Amygdala (tissue), 56 donors: ENCODE results near the gene LOXL1.

ENCODE experiments used
- DNase-seq, 56 donors: peaks; one replicate each; lab custom pipeline; 2025; lab: John Stamatoyannopoulos, UW

LOXL1 gene

DNA sequence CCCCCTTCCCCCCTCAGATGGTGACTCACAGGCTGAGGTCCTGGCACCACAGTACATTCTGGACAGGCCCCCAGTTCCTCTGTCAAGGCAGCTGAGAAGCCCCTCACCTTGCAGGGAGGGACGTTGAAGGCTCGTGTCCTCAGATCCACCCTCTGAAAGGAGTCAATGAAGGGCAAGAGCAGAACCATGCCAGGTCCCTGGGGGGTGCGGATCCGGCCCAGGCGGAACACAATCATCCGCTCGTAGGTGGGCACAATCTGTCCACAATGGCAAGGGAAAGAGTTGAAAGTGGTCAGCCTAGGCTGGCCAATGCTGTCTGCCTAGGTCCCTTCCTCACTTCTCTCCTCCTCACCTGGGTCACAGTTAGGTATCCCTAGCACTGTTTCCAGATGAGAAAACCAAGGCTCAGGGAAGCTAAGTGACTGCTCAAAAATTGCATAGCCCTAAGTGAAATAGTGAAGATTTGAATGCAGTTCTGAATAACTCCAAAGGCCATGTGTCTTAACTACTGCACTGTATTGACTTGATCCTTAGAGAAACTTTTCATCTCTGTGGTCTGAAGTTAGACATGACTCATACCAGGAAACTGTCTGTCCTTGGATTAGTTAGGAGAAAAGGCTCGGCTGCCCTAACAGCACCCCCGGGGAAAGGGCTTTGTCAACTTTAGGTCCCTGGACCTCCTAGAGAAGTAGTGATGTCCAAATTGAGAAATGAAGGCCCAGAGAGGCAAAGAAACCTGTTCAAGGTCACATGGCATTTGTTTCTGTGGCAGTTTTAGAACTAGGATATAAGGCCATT, 62.9 kb downstream of the LOXL1 start:
- no peak for DNase-seq

DNA sequence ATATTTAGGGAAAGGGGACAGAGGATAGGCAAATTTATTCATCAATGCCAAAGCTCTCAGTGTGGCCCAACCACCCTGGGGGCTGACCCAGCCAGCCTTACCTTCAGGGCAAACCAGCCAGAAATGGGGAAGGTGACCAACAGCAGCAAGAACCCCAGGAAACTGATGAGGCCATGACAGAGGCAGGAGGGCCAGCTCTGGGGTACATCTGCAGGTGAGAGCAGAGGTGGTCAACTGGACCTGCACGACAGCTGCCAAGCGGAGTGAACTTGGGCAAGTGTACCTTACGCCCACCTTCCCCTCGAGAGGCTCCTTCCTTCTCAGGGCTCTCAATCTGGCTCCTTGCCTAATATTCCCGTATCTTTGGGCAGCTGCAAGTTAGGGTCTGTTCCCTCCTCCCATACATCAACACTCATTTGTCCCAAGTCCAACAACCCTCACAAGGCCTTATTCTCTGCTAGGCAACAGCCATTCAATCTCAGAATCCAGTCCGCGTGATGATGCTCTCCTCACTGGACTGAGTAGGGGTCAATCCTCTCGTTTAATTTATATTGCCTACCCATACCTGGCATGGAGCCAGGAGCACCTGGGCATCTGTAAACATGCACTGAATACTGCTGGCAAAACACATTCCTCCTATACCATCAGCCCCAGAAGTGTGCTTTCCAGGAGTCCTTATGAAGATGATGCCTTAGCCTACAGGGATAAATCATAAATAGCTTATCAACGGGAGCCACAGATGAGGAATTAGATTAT, 64.2 kb downstream of the LOXL1 start:
- DNase-seq, result no peak

DNA sequence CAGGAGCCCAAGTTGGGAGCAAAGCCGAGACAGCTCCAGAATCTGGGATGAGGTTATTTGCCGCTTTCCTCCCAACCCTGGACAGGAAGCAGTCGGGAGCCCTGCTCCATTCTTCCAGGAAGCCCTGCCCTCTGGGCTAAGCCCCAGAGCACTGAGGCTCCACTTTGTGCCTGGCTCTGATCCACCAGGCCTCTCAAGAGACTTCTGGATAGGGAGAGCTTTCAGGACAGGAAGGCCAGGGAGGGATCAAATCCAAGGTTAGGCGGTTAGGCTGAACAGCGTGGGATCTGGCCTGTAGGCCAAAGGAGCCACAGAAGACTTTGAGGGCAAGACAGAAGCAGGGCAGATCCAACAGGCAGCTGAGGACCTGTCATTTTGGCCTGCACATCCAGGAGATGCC, 65.0 kb downstream of the LOXL1 start:
- DNase-seq, result peak in 27 of 56 donors; percentile 9 to 55 (median 32)

DNA sequence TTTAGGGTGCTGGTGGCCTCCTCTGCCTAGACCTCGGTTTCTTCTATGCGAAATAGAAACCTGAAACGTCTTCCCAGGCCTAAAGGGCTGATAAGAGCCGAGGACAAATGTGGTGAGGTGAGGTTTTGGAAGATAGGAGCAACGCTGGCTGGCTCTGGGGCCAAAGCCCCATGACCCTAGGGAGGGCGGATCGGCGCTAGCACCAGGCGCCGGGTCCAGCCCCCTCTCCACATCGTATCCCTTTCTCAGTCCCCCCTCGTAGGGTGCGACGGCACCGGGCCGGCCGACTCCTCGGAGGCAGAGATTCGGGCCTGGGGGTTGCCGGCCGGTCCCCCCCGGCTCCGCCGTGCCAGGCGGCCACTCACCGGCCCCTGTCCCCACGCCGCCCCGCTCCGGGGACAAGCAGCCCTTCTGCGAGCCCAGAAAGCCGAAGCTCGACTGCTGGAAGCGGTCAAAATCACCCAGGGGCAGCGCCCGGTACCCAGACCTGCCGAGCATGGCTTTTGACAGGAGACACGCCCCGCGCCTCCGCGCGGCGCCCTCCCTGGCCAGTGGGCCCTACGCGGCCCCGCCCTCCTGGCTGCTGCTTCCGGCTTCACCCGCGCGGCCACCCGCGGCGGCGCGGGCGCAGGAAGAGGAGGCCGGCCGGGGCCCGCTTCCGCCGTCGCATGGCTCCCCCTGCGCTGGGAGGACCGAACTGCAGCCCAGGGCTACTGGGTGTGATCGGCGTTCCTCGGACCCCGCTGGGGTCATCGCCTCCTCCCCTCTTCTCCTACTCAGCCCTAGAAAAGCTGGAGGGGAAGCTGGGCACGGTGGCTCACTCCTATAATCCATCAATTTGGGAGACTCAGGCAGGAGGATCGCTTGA, 65.7 kb downstream of the LOXL1 start, which contains the start of gene STOML1:
TSS of gene STOML1 (minus strand) at position 570 of the 868 bp plus-strand sequence. CDS start at position 498, 72 bp downstream.
- DNase-seq, result peak in 54 of 56 donors; percentile 47 to 92 (median 79)

DNA sequence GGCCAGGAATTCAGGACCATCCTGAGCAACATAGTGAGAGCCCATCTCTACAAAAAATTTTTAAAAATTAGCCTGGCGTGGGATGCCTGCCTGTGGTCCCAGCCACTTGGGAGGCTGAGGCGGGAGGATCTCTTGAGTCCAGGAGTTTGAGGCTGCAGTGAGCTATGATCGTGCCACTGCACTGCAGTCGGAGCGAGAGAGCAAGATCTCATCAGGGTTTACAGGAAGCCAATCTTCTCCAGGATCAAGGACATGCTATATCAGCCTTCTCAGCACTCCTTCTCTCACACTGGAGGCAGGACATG, 66.3 kb downstream of the LOXL1 start:
- no peak for DNase-seq

DNA sequence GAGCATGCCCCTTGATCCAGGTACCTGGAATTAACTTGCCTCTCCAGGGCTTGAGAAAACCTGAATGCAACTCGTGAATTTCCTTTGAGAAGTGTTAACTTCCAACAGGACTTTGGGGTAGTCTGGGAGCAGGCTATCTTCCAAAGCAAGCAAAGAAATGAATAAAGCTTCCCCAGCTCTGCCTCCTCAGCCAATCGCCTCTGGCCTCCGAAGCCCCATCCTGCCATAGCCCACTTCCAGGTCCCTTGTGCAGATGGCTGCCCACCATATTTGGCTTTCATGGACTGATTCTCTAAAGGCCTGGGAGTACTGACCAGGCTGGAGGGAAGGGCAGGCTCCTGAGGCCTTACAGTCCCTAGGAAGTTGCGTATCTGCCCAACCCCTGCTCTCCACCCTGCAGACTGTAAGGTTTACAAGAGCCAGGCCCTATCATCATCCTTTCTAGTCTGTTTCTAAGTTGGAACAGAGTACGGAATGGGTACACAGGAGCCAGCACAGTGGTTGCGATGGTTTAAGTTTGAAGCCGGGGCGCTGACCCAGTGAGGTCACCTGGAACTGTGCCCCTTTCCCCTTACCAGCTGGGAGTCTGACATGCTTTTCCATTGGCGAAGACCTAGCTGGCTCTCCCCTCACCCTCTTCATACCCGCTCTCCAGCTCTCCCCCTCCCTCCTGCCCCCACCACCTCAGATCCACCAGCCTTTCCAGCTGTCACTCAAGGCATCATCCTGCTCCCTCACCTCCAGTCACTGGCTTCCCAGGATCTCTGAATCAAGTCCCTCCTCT, 67.1 kb downstream of the LOXL1 start:
- DNase-seq, result no peak

DNA sequence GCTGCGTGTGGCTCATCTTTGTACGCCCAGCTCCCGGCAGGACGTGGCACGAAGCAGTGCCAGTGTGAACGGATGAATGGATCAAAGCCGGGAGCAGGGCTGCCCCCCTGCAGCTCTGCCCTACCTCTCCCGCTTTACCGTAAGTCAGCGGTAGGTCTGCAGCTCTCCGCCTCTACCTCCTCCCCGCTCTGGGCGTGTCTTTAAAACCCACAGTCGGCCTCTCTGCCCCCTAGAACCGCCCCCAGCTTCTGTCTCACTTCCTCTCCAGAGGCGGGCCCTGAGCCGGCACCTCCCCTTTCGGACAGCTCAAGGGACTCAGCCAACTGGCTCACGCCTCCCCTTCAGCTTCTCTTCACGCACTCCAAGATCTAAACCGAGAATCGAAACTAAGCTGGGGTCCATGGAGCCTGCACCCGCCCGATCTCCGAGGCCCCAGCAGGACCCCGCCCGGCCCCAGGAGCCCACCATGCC, 68.2 kb downstream of the LOXL1 start, which contains the start of gene PML:
TSS of gene PML (plus strand) at position 304 of the 471 bp plus-strand sequence. CDS start at position 401, 97 bp downstream.
- DNase-seq, result peak; percentile 41 to 96 (median 91)

DNA sequence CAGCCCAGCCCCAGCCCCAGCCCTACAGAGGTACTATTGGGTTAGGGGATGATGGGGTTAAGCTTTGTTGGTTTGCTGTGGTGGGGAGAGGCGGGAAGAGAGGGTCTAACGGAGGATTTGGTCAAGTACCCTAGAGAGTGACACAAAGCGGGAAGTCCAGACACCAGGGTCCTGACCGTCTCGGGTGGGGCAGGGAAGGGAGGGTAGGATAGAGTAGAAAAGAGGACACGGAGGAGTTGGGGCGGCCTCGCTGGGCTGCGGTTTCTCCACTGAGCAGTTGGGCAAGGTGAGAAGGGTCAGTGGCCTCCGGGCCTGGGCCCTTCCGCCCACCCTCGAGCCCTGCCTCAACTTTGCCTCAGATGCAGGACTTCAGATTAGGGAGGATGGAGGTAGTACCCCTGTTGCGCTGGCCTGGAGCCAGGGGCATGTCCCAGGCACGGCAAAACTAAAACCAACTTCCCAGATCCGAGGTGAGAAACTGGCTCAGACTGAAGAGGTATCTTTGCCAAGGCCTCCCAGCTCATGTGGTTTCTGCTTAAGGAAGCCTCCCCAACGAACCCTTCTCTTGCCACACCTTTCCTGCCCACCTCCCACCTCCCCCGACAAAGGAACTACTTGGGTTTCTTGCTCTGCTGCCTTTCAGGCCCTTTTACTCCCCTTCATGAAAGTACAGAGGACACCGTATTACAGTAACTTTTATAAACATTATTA, 68.8 kb downstream of the LOXL1 start:
- DNase-seq, result peak in 5 of 56 donors; percentile 18 to 51 (median 39)

DNA sequence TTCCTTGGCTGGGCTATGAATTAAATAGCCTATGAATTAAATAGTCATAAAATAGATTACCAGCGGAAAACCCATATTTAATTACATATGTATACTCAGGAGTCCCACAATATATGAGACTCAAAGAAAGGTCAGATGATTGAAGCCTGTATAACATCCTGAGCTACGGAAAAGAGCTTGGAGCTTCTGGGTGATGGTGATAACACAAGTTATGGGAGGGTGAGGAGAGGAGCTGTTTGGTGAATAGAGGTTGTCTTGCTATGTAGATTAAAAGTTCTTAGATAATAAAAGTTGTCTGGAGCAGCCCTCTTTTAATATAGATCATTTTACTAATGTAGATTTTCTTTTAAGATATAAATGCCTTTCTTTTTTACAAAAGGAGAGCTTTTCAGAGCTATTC, 70.0 kb downstream of the LOXL1 start:
- no peak for DNase-seq

DNA sequence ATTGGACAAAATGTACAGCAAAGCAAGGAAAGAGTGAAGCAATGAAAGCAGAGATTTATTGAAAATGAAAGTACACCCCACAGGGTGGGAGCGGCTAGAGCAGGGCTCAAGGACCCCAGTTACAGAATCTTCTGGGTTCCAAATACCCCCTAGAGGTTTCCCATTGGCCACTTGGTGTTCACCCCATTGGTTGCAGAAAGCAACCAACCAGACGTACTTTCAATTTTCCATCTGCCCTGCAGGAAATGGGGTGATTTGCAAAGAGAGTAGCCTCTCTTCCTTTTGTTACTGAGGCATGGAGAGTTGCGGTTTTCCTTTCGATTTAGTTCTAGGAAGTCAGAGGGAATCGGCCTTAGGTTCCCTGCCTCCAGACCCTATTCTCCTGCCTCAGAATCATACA, 70.7 kb downstream of the LOXL1 start:
- peak in 1 of 56 donors; percentile 13 for DNase-seq

DNA sequence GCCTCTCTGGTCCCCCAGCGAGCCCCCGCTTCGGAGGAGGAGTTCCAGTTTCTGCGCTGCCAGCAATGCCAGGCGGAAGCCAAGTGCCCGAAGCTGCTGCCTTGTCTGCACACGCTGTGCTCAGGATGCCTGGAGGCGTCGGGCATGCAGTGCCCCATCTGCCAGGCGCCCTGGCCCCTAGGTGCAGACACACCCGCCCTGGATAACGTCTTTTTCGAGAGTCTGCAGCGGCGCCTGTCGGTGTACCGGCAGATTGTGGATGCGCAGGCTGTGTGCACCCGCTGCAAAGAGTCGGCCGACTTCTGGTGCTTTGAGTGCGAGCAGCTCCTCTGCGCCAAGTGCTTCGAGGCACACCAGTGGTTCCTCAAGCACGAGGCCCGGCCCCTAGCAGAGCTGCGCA, 71.7 kb downstream of the LOXL1 start:
- no peak for DNase-seq
